ENCODE results near the gene LRRC59. TPM values are rescaled to one million over a fixed set of nuclear protein-coding genes. Genes with fewer than 3 reads are reported as not detected.
"Not testable (repeated sequence)": the region's sequence is repeated elsewhere in the genome, so short reads cannot be mapped to it uniquely, and the experiment has no call there.

Gene LRRC59
- polyA plus RNA-seq, 1 donor from 2014 or later, result 67.2 TPM

DNA sequence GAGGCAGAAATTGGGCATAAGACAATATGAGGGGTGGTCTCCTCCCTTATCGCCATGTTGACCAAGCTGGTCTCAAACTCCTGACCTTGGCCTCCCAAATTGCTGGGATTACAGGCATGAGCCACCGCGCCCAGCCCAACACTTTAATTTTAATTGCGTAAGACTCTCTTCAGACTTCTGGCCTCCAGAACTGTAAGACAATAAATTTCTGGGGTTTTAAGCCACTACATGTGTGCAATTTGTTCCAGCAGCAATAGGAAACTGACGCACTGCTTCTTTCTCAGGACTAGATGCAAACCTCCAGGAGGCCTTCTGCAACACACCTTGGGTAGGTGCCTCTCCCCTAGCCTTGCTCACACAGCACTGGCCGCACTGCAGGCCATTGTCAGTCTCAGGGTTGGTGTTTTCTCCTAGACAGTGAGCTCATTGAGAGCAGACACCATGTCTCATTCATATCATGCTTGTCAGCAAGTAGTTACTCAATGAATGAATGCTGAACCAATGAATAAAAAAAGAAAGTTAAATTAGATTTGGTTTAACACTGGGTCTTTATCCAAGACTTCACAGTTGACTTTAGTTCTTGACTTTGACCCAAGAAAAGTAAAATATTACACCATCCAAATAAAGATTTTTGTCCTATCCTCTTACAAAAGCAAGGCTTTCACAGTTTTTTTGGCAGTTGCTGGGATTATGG, 23.2 kb upstream of the LRRC59 start:
- Histone ChIP-seq H4K20me1 (ENCODE audit: insufficient read depth) (no peaks in the 10 kb centered on the region), H3K79me2 (replicated peaks; ENCODE audit: insufficient read depth, low read length) (no peaks in the 10 kb centered on the region), H3K9me2 (ENCODE audit: insufficient read depth, low read length) (no peaks in the 10 kb centered on the region), H3K27ac (ENCODE audit: low read length) (no peak overlapping the region), H3K9ac (ENCODE audit: low read length) (no peak overlapping the region), H3K27me3 (ENCODE audit: insufficient read depth, low read depth, low read length) (peaks cover under 1% of the 10 kb centered on the region), H3F3A (ENCODE audit: insufficient read depth, low read length, poor library complexity, severe bottlenecking) (no peaks in the 10 kb centered on the region), H3K4me3 (ENCODE audit: low read length) (no peak overlapping the region), H3K4me2 (ENCODE audit: low read length) (no peak overlapping the region), H3K9me3 (ENCODE audit: low read length) (no peaks in the 10 kb centered on the region), H3K36me3 (ENCODE audit: insufficient read depth, low read length) (no peaks in the 10 kb centered on the region), H2AFZ (ENCODE audit: low read depth, low read length) (no peak overlapping the region)
- TF ChIP-seq CTCF (IDR thresholded peaks at IDR 0.05; ENCODE audit: poor library complexity, severe bottlenecking) (no peak), EZH2 (IDR thresholded peaks at IDR 0.05; ENCODE audit: borderline replicate concordance, insufficient read depth, low read length, poor library complexity, severe bottlenecking) (no peak), SMC3 (conservative IDR thresholded peaks at IDR 0.05; ENCODE audit: poor library complexity) (no peak), EP300 (conservative IDR thresholded peaks at IDR 0.05; ENCODE audit: poor library complexity, severe bottlenecking) (no peak), RAD21 (conservative IDR thresholded peaks at IDR 0.05) (no peak), MXI1 (conservative IDR thresholded peaks at IDR 0.05; ENCODE audit: poor library complexity, severe bottlenecking) (no peak)
- TF ChIP-seq, protein P1, sequence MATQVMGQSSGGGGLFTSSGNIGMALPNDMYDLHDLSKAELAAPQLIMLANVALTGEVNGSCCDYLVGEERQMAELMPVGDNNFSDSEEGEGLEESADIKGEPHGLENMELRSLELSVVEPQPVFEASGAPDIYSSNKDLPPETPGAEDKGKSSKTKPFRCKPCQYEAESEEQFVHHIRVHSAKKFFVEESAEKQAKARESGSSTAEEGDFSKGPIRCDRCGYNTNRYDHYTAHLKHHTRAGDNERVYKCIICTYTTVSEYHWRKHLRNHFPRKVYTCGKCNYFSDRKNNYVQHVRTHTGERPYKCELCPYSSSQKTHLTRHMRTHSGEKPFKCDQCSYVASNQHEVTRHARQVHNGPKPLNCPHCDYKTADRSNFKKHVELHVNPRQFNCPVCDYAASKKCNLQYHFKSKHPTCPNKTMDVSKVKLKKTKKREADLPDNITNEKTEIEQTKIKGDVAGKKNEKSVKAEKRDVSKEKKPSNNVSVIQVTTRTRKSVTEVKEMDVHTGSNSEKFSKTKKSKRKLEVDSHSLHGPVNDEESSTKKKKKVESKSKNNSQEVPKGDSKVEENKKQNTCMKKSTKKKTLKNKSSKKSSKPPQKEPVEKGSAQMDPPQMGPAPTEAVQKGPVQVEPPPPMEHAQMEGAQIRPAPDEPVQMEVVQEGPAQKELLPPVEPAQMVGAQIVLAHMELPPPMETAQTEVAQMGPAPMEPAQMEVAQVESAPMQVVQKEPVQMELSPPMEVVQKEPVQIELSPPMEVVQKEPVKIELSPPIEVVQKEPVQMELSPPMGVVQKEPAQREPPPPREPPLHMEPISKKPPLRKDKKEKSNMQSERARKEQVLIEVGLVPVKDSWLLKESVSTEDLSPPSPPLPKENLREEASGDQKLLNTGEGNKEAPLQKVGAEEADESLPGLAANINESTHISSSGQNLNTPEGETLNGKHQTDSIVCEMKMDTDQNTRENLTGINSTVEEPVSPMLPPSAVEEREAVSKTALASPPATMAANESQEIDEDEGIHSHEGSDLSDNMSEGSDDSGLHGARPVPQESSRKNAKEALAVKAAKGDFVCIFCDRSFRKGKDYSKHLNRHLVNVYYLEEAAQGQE (IDR thresholded peaks at IDR 0.05; ENCODE audit: borderline replicate concordance), result no peak

DNA sequence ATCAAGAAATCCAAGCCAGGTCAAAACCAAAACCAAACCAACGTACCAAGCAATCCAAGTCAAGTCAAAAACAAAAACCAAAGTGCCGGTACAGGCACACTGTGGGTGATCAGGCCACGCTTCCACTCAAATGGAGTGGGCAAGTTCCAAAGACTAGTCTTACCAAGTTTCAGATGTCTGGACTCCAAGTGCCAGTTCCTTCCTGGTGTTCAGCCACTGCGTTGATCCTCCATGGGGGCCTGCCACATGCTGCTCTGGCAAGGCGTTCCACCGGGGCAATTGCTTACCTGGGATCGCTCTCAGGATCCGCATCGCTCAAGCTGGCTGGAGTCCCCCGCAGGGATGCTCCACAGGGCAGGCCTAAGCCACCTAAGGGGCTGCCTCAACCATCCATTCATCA, 22.3 kb upstream of the LRRC59 start:
- H2AFZ ChIP-seq (ENCODE audit: low read depth, low read length), result not testable (repeated sequence)

DNA sequence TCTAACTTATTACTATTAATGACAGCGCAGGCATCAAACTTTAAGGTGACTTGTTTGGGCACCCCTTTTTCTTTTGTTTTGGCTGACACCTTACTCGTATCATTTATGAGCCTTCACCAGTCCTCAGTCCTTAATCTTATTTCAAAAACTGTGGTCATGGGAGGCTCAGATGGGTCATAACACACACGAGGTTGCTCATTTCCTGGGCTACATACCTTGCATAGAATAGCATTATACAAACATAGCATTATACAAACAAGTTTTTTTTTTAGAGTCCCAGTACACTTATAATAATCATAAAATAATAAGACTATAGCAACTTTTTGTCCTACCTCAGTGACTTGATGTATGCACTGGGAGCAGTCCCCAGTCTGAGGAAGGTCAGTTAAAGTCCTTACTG, 17.5 kb upstream of the LRRC59 start:
- H3K4me3 ChIP-seq (ENCODE audit: low read length), result no peak overlapping the region
- H3K4me2 ChIP-seq (ENCODE audit: low read length), result no peak overlapping the region
- H3K36me3 ChIP-seq (ENCODE audit: insufficient read depth, low read length), result no peaks in the 10 kb centered on the region
- H3K27me3 ChIP-seq (ENCODE audit: insufficient read depth, low read depth, low read length), result no peaks in the 10 kb centered on the region
- H3F3A ChIP-seq (ENCODE audit: insufficient read depth, low read length, poor library complexity, severe bottlenecking), result no peaks in the 10 kb centered on the region
- no peaks in the 10 kb centered on the region for H3K79me2 ChIP-seq (replicated peaks; ENCODE audit: insufficient read depth, low read length)
- TF ChIP-seq TAF1 (IDR thresholded peaks at IDR 0.05; ENCODE audit: low read depth) (no peak), EP300 (conservative IDR thresholded peaks at IDR 0.05; ENCODE audit: poor library complexity, severe bottlenecking) (no peak), POLR2AphosphoS5 (IDR thresholded peaks at IDR 0.05) (no peak), EZH2 (IDR thresholded peaks at IDR 0.05; ENCODE audit: borderline replicate concordance, insufficient read depth, low read length, poor library complexity, severe bottlenecking) (no peak), RAD21 (conservative IDR thresholded peaks at IDR 0.05) (no peak), MXI1 (conservative IDR thresholded peaks at IDR 0.05; ENCODE audit: poor library complexity, severe bottlenecking) (no peak), SMC3 (conservative IDR thresholded peaks at IDR 0.05; ENCODE audit: poor library complexity) (no peak), CTCF (IDR thresholded peaks at IDR 0.05; ENCODE audit: poor library complexity, severe bottlenecking) (no peak)
- TF ChIP-seq, protein P1 (IDR thresholded peaks at IDR 0.05; ENCODE audit: borderline replicate concordance), result no peak
- no peaks in the 10 kb centered on the region for H3K9me3 ChIP-seq (ENCODE audit: low read length)
- no peak overlapping the region for H3K27ac ChIP-seq (ENCODE audit: low read length)
- H4K20me1 ChIP-seq (ENCODE audit: insufficient read depth), result no peaks in the 10 kb centered on the region
- H2AFZ ChIP-seq (ENCODE audit: low read depth, low read length), result no peak overlapping the region
- H3K9me2 ChIP-seq (ENCODE audit: insufficient read depth, low read length), result no peaks in the 10 kb centered on the region
- no peak overlapping the region for H3K9ac ChIP-seq (ENCODE audit: low read length)

More for the DNA sequence above, 22.3 kb upstream of the LRRC59 start:
- not testable (repeated sequence) for H3K36me3 ChIP-seq (ENCODE audit: insufficient read depth, low read length); H3K4me3 ChIP-seq (ENCODE audit: low read length); H4K20me1 ChIP-seq (ENCODE audit: insufficient read depth); H3K79me2 ChIP-seq (replicated peaks; ENCODE audit: insufficient read depth, low read length); H3F3A ChIP-seq (ENCODE audit: insufficient read depth, low read length, poor library complexity, severe bottlenecking); H3K9me2 ChIP-seq (ENCODE audit: insufficient read depth, low read length); H3K4me2 ChIP-seq (ENCODE audit: low read length); H3K9ac ChIP-seq (ENCODE audit: low read length); H3K27me3 ChIP-seq (ENCODE audit: insufficient read depth, low read depth, low read length); H3K27ac ChIP-seq (ENCODE audit: low read length); H3K9me3 ChIP-seq (ENCODE audit: low read length)

Data from neural cell (in vitro differentiated cells).